B cell (primary cell): ENCODE data around the gene BLOC1S1. TPM values are rescaled to one million over a fixed set of nuclear protein-coding genes. Genes with fewer than 3 reads are reported as not detected.

ENCODE experiments used
- ATAC-seq: fragments of 200-7000 bp; cut with Tn5 transposase; one replicate; pipeline ENCODE4 v1.10.0; 2021; ENCODE audit warnings: low read depth, mild to moderate bottlenecking, moderate number of reproducible peaks, moderate library complexity
- CTCF ChIA-PET: fragments of 350-600 bp; sonication (Branson Sonifier 250); formaldehyde crosslinking; loops from one replicate; lab custom pipeline; 2021; ENCODE audit warnings: antibody characterized with exemption, inconsistent platforms; lab: Charles Lee
- POLR2A ChIA-PET: fragments of 350-600 bp; sonication (Branson Sonifier 250); formaldehyde crosslinking; loops from one replicate; lab custom pipeline; 2021; ENCODE audit warnings: antibody characterized with exemption; lab: Charles Lee
- DNase-seq: peaks from one replicate; pipeline ENCODE4 v3.0.0; 2013
- H2AFZ ChIP-seq: 2 replicates; pipeline ENCODE4 v1.6.1; 2012; ENCODE audit warnings: mild to moderate bottlenecking, low read depth, low read length; ENCODE audit not compliant: insufficient read depth, poor library complexity, severe bottlenecking
- H3K27ac ChIP-seq, 2 donors: 1 replicate in 1 of 2; 2 replicates in 1 of 2; pipeline ENCODE4 v1.5.1; 2012 to 2013; ENCODE audit warnings: low read length in 2 of 2, mild to moderate bottlenecking in 2 of 2, moderate library complexity in 1 of 2
- H3K27me3 ChIP-seq, 4 experiments: fragments of 200-600 bp in 1 of 4; sonication (generic) in 1 of 4; replicated peaks in 1 of 4; 1 replicate in 2 of 4; 2 replicates in 2 of 4; pipeline versions ENCODE4 v1.6.1 to v1.7.0; 2013 to 2016; ENCODE audit warnings: low read length in 3 of 4, mild to moderate bottlenecking in 2 of 4, mixed read lengths in 1 of 4, moderate library complexity in 1 of 4; ENCODE audit not compliant: insufficient read depth in 4 of 4, control insufficient read depth in 3 of 4; ENCODE audit errors: control extremely low read depth in 1 of 4
- H3K36me3 ChIP-seq, 2 experiments: replicated peaks in 1 of 2; 1 replicate in 1 of 2; 2 replicates in 1 of 2; pipeline versions ENCODE4 v1.6.1 to v1.7.1; 2013; ENCODE audit warnings: low read length in 1 of 2; ENCODE audit not compliant: insufficient read depth in 2 of 2, control insufficient read depth in 1 of 2; ENCODE audit errors: control extremely low read depth in 1 of 2, extremely low read depth in 1 of 2
- H3K4me1 ChIP-seq, 2 donors: fragments of 200-600 bp in 1 of 2; sonication (generic) in 1 of 2; 1 replicate in 1 of 2; 2 replicates in 1 of 2; pipeline versions ENCODE4 v1.5.1 to v1.6.1; 2013 to 2017; ENCODE audit warnings: low read length in 2 of 2; ENCODE audit not compliant: control insufficient read depth in 2 of 2, insufficient read depth in 2 of 2
- H3K4me2 ChIP-seq: replicated peaks from 2 replicates; pipeline ENCODE3; 2012; ENCODE audit warnings: mild to moderate bottlenecking, low read depth, low read length; ENCODE audit not compliant: poor library complexity, severe bottlenecking
- H3K4me3 ChIP-seq, 5 experiments: fragments of 200-600 bp in 1 of 5; sonication (generic) in 1 of 5; 1 replicate in 3 of 5; 2 replicates in 2 of 5; pipeline versions ENCODE4 v1.5.1 to v1.7.0; 2011 to 2016; ENCODE audit warnings: low read length in 4 of 5, mild to moderate bottlenecking in 4 of 5, low read depth in 2 of 5, control low read depth in 1 of 5, moderate library complexity in 1 of 5; ENCODE audit not compliant: insufficient read depth in 1 of 5; ENCODE audit errors: control extremely low read depth in 1 of 5, extremely low read depth in 1 of 5
- H3K79me2 ChIP-seq: fragments of 200-600 bp; sonication (generic); one replicate; pipeline ENCODE4 v1.6.0; 2016; ENCODE audit warnings: low read length; ENCODE audit not compliant: control insufficient read depth, insufficient read depth
- H3K9ac ChIP-seq: fragments of 200-600 bp; sonication (generic); 2 replicates; pipeline ENCODE4 v1.6.1; 2017; ENCODE audit warnings: mild to moderate bottlenecking, low read length, moderate library complexity
- H3K9me3 ChIP-seq, 3 donors: one replicate each; pipeline versions ENCODE4 v1.6.1 to v1.7.1; 2013; ENCODE audit warnings: low read length in 2 of 3; ENCODE audit not compliant: control insufficient read depth in 2 of 3, insufficient read depth in 1 of 3; ENCODE audit errors: control extremely low read depth in 1 of 3
- H4K20me1 ChIP-seq: 2 replicates; pipeline ENCODE4 v1.6.0; 2012; ENCODE audit warnings: mild to moderate bottlenecking, low read length; ENCODE audit not compliant: insufficient read depth, control insufficient read depth, poor library complexity, severe bottlenecking
- H3K27ac Mint-ChIP-seq: one replicate; pipeline ENCODE4 v1.8.0; 2021; ENCODE audit warnings: mixed read lengths
- H3K27me3 Mint-ChIP-seq: one replicate; pipeline ENCODE4 v1.8.0; 2021; ENCODE audit warnings: mixed read lengths
- H3K4me1 Mint-ChIP-seq: one replicate; pipeline ENCODE4 v1.8.0; 2021; ENCODE audit warnings: mixed read lengths
- H3K4me3 Mint-ChIP-seq: one replicate; pipeline ENCODE4 v1.8.0; 2021; ENCODE audit warnings: mixed read lengths
- H3K9me3 Mint-ChIP-seq: one replicate; pipeline ENCODE4 v1.8.0; 2022; ENCODE audit warnings: mixed read lengths; ENCODE audit not compliant: insufficient read depth
- CTCF ChIP-seq: fragments of 200-600 bp; IDR thresholded peaks from one replicate; pipeline ENCODE4 v1.8.0; 2022; ENCODE audit warnings: antibody characterized with exemption, mild to moderate bottlenecking
- EZH2 ChIP-seq: IDR thresholded peaks from 2 replicates; pipeline ENCODE4 v1.6.1; 2012; ENCODE audit warnings: borderline replicate concordance, low read depth, mild to moderate bottlenecking, moderate library complexity, low read length; ENCODE audit not compliant: insufficient read depth, poor library complexity, severe bottlenecking
- WGBS: methylation state at CpG from one replicate; pipeline ENCODE4 v1.1.5; 2013; ENCODE audit warnings: missing lambda C conversion rate; ENCODE audit not compliant: insufficient coverage; 5-methylcytosine and 5-hydroxymethylcytosine counted together
- intact Hi-C: fragments of 100-400 bp; cut with micrococcal nuclease; formaldehyde crosslinking; loops from one replicate; pipeline ENCODE4 v1.10.0; 2022
- polyA plus RNA-seq: library from polyadenylated mRNA; depleted of rRNA; stranded (reverse); fragments of >200 nt; gene quantifications from 2 replicates; pipeline ENCODE4 v1.2.3, GENCODE V29; 2012
- total RNA-seq, 2 donors: library from RNA; stranded (reverse); fragments of 120-200 nt in 1 of 2; gene quantifications; 1 replicate in 1 of 2; 2 replicates in 1 of 2; pipeline versions ENCODE4 v1.2.3 to v1.2.4, GENCODE V29; 2013 to 2022

The BLOC1S1 gene
- total and polyA plus RNA-seq, 2 donors (not counting 1 experiment from before 2014, with no cell fraction given): 71.1 to 229 TPM

DNA sequence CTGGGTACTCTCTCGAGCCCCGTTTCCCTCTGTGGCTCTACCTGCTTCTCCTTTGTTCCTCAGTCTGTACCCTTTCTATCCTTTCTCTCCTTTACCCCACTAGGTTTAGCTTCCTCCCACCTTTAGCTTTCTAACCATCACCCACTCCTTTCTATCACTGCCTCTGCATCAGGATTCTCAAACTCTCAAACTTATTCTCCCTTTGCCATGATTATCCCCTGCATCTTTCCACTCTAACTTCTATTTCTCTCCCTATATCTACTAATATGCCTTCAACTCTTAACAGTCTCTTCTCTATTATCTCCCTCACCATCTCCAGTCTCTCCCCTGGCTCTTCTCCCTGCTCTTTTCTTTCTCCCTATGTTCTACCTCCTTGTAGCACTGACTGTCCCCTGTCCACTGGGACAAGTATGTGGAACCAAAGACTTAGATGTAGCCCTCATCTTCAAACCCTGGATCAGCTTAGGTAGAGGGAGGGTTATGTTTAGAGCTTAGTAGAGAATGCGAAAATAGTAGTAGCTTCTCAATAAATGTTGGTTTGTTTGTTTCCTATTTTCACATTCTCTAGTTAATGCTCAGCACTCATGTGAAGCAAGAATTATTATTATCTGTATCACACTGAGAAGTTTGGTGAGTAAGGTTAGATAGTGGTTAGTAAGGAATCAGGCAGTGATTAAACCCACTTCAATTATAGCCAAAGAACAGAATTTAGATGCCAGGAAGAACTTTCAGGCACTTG lies 30.5 kb downstream of the BLOC1S1 start:
- H3K4me2 ChIP-seq: peak overlapping the region; percentile 97

More for the DNA sequence above, 30.5 kb downstream of the BLOC1S1 start:
- peaks cover 20 to 32% of the 10 kb centered on the region in 2 donors for H3K4me1 ChIP-seq
- ATAC-seq (no peak), DNase-seq (no peak)
- H3K9me3 ChIP-seq: no peaks in the 10 kb centered on the region
- H3K27ac ChIP-seq: peak overlapping the region in 1 of 2 donors; percentile 34
- no peaks in the 10 kb centered on the region for H4K20me1 ChIP-seq
- WGBS: 35% methylated on average over 2 of the region's 3 CpGs
- H3K36me3 ChIP-seq: peaks cover 0 to 10% of the 10 kb centered on the region in 2 experiments
- peaks cover 37% of the 10 kb centered on the region for H3K4me1 Mint-ChIP-seq
- CTCF ChIA-PET: interaction anchor here (0.7 to 4.3 kb wide), 5 partner anchors 8 to 333 kb away, joined by 3 to 12 read pairs (median 3); no protein-coding TSS in a partner anchor
- H3K27me3 Mint-ChIP-seq: no peaks in the 10 kb centered on the region
- peaks cover 6% of the 10 kb centered on the region for H3K79me2 ChIP-seq
- H3K4me3 ChIP-seq: no peak overlapping the region
- no peak overlapping the region for H3K9ac ChIP-seq
- peak overlapping the region; percentile 19 for H2AFZ ChIP-seq
- no peak for TF ChIP-seq CTCF
- TF ChIP-seq EZH2: no peak
- no peaks in the 10 kb centered on the region for H3K27me3 ChIP-seq
- POLR2A ChIA-PET: interaction anchor here (0.5 to 1.5 kb wide), 3 partner anchors 18 to 813 kb away, joined by 3 to 6 read pairs (median 3); partner anchors contain the start of genes ORMDL2 and SARNP
- H3K9me3 Mint-ChIP-seq: no peaks in the 10 kb centered on the region
- peak overlapping the region; percentile 86 for H3K27ac Mint-ChIP-seq
- peak overlapping the region; percentile 73 for H3K4me3 Mint-ChIP-seq
- intact Hi-C loops: no loop called here
